ENCODE results near the gene CRYGA.

Gene CRYGA

GRCh38 chr2:208163489-208163888 lies at the start of gene CRYGA:
Gene CRYGA, minus strand, starts transcription at chr2:208163589. Its CDS starts 33 bp downstream, at chr2:208163556.
- DNase-seq = no peak

- no peak for DNase-seq
Observed at GRCh38 chr2:208210688-208211451, 47.5 kb upstream of the CRYGA start.

- DNase-seq = no peak
Observed at GRCh38 chr2:208208335-208209085, 45.1 kb upstream of the CRYGA start.

GRCh38 chr2:208207769-208208168 lies 44.4 kb upstream of the CRYGA start:
- no peak for DNase-seq

GRCh38 chr2:208204166-208204565 lies 40.8 kb upstream of the CRYGA start:
- DNase-seq = no peak

GRCh38 chr2:208195531-208195930 lies 32.1 kb upstream of the CRYGA start:
- DNase-seq = no peak

GRCh38 chr2:208192611-208193236 lies 29.3 kb upstream of the CRYGA start:
- DNase-seq = no peak

- DNase-seq = no peak
Observed at GRCh38 chr2:208189810-208190503, 26.6 kb upstream of the CRYGA start, which contains the start of gene C2orf80. Gene C2orf80, minus strand, starts transcription at chr2:208190030. Its CDS starts 3,044 bp downstream, at chr2:208186986.

GRCh38 chr2:208189069-208189809 lies 25.9 kb upstream of the CRYGA start:
- DNase-seq = no peak

GRCh38 chr2:208186893-208187292 lies 23.5 kb upstream of the CRYGA start:
- no peak for DNase-seq

GRCh38 chr2:208186465-208186864 lies 23.1 kb upstream of the CRYGA start:
- DNase-seq = no peak

GRCh38 chr2:208183972-208184705 lies 20.8 kb upstream of the CRYGA start:
- DNase-seq = no peak

GRCh38 chr2:208183526-208183925 lies 20.1 kb upstream of the CRYGA start:
- DNase-seq = no peak

- DNase-seq = no peak
Observed at GRCh38 chr2:208182835-208183234, 19.4 kb upstream of the CRYGA start.

GRCh38 chr2:208179028-208179609 lies 15.7 kb upstream of the CRYGA start:
- no peak for DNase-seq

GRCh38 chr2:208175840-208176153 lies 12.4 kb upstream of the CRYGA start:
- no peak for DNase-seq

- peak; percentile 56 for DNase-seq
Observed at GRCh38 chr2:208175069-208175839, 11.9 kb upstream of the CRYGA start.

GRCh38 chr2:208174144-208174543 lies 10.8 kb upstream of the CRYGA start:
- DNase-seq = no peak

GRCh38 chr2:208172125-208172524 lies 8.7 kb upstream of the CRYGA start:
- DNase-seq = no peak

- DNase-seq = no peak
Observed at GRCh38 chr2:208164951-208165755, 1.8 kb upstream of the CRYGA start.
